NCI-H69 (cell line): Measurements from ENCODE around the gene ZBTB16.

Experiments used
- DNase-seq: peaks from one replicate; lab custom pipeline; 2025; lab: John Stamatoyannopoulos, UW

ZBTB16 gene

DNA sequence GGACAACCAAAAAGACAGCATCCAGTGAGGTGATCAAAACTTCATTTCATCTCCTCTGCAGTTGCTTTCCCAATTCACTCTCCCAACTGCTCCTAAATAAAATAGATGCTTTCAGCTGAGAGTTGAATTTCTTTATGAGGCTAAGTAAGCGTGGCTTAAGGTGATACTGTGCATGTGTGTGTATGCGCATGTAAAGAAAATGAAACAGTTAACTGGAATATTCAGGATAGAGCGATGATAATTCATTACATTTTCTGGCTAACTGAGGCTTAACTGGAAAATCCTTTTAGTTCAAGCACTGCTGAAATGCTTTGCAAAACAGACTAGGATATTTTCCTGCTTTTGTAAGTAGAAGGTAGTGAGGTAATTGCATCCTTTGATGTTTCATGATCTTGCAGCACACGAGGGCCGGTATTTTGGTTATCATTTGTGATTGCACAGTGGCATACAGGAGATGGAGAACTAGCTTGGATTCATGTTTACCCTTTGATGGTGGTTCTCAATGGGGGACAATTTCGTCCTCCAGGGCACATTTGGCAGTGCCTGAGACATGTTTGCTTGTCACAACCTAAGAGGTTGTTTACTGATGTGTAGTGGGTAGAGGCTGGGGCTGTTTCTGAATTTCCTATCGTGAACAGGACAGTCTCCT, 71.2 kb downstream of the ZBTB16 start:
- peak; percentile 55 for DNase-seq

DNA sequence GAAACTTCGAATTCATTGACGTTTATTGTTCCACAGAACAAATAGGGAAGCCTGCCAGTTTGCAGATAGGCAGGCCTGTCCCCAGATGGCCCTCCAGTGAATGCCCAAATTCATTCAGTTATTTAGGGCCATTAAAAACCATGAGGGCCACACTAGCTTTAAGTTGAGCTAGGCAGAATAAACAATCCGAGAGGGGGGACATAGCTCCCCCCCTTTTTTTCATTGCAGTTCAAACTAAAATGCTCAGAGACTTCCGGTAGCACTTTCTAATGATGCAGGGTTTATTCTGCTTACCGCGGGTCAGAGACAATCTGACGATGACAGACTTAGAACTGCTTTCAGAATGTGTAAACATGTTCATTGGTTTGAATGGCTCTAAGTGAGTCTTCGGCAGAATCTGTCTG, 72.0 kb downstream of the ZBTB16 start:
- peak; percentile 61 for DNase-seq

DNA sequence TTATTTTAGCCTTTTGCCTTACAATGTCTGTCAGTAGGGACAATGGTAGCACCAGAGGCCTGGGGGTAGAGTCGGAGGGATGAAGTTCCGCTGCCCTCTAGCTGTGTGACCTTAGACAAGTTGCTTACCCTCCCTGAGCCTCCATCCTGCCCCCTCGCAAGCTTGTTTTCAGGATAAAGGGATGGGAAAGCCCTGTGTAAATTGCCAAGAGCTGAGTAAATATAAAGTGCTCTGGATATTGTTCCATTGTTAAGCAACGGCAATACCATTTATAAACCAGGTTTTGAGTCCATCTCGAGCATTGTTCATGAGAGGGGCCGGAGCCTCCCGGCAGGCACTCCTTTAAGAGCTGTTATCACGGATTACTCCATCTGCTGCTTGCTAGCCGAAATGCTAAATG, 72.9 kb downstream of the ZBTB16 start:
- DNase-seq, result no peak

DNA sequence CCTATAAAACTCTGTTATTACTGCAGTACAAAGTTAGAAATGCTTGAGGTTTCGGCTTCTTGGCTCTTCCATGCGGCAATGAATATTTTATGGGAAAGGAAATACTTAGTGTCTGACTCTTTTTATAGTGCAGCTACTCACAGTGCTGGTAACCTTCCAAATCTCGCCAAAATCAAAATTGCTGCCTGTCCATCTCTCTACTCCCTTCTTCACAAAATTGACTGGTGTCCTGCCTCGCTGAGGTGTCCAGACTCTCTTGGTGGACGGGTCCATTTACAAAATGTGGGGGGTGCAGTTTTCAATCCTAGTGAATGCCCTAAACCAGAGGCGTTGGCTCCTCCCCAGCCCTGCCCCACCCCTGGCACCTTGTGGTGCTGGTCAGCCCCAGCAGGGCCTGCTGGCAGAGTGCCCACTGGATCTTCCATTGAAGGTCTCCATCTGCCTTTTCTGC, 73.5 kb downstream of the ZBTB16 start:
- DNase-seq, result no peak

DNA sequence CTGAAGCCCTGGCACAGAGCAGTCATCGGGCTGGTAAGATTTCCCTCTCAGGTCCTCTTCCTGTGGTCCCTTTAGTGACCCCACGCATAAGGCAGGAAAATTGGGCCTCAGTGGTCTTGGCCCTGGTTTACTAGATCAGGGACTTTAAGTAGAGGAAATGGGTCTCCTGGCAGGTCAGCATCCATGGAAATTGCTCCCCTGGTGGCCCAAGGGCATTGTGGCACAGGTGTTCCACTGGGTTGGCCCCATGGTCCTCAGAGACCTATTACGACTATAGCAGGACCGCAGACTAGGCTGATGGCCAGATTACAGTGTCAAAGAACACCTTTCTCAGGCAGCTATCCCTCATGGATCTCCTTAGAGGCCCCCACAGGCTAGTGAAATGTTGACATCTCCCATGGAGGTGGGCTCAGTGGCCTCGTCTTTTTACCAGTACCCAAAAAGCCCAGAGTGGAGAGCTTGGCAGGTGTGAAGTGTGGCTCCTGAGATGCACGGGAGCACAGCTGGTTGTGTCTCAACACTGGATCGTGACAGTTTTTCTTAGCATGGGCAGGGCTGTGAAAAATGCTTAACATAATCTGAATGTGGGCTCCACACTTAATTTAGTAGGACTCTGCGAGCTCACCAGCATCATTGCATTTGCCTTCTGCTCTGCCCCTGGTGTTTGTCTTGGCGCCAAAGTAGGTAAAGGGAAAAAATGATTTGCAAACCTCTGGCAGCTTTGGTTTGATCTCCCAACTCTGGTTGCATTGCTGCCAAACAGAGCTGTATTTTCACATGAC, 74.2 kb downstream of the ZBTB16 start:
- no peak for DNase-seq

DNA sequence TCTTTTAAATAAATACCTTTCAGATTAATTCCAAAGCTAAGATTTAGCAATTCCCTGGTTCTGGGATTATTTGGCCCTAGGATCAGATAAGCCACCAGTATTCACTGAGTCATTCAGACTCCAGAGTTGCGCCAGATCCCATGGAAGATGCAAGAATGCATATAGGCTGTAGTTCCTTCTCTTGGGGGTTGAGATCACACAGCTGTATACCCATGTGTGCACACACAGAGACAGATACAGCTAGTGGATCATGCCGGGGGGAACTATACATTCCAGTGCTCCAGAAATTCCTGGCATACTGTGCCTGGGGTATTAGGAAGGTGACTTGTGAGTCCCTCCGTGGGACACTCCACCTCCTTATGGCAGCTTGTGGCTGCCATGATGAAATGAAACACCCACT, 75.4 kb downstream of the ZBTB16 start:
- no peak for DNase-seq

DNA sequence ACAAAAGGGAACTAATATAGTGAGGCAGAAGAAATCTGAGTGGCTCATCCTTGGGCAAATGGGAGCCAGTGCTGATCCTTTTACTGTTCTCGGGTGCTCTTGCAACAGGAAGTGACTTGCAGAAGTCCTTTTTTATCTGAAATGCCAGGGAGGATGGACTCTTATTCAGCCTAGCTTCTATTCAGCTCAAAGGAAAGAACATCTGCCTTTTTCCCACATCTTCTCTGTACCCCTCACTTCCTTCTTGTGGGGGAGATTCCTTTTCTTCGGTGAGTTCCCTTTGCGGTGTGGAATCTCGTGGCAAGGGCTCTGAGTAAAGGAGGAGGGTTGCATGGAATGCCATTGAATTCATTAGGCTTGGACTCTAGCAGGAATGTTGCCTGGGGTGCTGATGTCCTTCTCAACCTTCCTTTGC, 76.2 kb downstream of the ZBTB16 start:
- DNase-seq, result no peak

DNA sequence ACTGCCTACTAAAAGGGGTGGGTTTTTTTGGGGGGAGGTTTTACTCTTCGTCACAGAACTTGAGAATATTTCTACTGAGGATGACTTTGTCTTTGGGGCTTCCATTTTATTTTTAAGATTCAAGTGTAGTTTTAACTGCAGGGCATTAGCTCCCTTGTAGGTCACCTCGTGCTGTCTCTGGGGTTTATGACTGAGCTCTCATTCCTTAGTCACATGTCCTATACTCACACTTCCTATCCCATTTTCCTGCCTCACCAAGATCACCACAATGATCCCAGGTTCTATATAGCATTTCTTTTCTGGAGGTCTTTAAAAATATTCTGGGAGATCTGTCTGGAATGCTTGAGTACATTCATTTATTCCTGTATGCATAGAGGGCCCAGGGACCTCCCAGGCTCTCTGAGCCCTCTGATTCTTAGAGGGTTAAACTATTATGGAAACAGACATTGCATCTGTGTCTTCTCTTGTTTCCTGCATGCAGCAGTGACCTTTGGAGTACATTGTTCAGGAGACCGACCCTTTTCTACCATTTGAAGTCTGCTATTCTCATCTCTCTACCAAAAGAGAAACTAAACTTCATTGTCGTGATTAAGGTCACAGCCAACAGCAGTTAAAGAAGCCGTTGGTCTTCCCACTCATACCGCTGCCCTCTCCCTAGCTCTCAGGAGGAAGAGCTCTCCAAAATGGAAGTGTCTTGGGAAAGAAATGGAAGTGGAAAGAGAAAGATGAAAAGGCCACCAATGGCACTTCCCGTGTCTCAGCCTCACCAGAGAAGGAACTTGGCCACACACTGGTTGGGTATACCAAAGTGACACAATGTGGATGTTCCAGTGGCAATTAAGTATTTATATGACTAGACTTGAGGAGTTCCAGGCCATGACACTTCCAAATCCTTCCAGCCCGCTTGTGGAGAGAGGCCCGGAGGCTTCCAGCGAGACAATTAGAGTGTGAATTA, 77.5 kb downstream of the ZBTB16 start:
- no peak for DNase-seq

DNA sequence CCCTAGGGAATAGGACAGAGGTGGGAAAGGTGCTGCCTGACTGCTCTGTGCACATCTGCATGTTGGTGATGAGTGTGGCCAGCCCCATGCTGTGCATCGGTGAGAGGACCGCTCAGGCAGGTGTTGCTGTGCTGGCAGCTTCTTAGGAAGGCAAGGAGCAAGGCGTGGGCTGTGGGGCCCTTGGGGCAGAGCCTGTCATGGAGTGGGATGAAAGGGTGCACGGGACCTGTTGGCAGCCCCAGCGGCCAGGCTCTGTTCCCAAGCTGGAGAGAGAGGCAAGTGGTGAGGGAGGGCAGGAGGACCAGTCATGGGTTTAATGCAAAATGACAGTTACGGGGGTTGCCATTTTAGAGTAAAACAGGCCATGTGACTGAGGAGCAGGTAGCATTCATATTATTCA, 78.3 kb downstream of the ZBTB16 start:
- no peak for DNase-seq

DNA sequence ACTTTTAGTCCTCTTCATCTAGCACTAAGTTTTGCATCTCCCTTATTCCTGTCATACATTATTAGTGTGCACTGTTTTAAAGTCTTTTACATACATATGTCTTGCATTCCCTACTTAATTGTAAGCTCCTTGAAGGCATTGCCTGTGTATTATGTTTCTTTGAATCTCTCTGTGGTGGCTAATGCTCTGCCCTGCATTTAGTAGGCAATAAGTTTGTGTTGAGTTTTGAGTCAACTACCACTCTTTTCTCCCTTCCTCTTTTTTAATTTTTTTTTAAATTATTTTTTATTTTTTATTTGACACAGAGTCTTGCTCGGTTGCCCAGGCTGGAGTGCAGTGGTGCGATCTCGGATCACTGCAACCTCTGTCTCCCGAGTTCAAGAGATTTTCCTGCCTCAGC, 78.9 kb downstream of the ZBTB16 start:
- DNase-seq, result no peak

DNA sequence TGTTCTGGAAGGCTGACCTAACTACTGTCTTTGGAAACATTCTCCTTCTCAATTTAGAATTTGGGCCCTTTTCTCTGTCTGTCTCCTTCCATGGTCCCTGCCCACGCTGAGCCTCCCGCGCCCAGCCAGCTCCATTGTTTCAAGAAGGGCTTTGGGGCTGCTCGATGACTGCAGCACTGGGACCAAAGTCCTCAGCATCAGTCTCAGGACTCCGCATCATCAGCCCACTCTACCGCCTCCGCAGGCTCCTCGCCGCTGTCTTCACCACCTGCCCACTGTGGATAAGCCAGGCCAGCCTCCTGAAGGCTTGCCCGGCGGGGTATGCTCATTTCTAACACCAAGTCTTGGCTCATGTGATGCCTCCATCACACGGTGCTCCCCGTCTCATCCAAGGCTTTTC, 81.3 kb downstream of the ZBTB16 start:
- DNase-seq, result no peak

DNA sequence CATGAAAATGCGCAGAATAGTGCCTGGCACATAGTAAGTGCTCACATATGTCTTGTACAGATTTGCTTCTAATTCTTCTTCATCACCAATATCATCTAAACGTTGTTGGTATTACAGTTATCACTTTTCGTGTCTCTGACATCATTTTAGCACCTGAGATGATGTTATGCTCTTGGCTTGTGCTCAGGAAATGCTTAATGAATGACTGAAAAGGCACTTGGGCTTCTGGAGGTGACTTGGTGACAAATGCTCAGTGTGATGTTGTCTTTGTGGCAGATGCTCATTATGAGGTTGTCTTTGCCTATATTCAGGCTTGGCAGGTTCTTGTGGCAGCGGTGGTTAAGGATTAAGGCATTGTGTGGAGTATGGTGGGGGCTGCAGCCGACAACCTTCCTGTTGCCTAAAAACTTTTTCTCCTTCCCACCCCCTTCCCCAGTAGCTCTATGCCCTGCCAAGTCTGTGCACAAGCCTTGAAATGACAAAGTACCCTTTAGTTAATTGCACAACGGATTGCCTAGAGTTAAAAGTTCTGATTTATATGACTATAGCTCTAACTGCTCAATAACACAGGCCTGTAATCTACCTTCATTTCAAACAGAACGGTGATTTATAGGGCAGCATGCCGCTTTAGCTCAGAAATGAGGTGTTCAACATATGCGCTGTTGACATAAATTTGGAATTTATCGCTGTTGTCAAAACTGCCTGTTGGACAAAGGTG, 82.5 kb downstream of the ZBTB16 start:
- peak; percentile 74 for DNase-seq

DNA sequence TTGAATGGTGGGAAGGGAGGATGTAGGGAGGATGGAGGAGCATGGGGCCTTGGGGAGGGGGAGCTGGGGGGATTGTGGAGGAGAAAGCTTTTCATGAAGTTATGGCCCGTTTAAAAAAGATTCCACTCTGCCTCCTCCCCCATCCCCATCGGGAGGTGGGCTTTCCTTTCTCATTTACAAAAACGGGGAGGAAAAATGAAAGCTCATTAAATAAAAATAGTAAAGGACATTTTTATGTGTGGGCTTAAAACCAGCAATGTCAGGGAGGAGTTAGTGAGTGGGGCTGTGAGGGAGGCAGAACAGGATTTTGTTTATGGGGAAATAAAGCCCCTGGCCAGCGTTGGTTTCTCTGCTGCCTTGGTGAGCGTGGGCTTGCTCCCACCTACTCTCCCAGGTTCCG, 83.2 kb downstream of the ZBTB16 start:
- no peak for DNase-seq

DNA sequence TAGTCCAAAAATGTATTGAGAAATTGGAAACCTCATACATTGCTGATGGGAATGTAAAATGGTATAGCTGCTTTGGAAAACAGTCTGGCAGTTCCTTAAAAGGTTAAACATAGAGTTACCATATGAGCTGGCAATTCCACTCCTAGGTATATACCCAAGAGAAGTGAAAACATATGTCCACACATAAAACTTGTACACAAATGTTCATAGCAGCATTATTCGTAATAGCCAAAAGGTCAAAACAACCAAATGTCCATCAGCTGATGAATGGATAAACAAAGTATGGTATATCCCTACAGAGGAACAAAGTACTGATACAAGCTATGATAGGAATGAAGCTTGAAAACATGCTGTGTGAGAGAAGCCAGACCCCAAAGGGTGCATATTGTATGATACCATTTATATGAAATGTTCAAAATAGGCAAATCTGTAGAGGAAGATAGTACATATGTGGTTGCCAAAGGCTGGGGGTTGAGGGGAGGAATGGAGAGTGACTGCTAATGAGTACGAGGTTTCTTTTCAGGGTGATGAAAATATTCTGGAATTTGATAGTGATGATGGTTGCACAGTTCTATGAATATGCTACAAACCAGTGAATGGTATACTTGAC, 85.8 kb downstream of the ZBTB16 start:
- no peak for DNase-seq

DNA sequence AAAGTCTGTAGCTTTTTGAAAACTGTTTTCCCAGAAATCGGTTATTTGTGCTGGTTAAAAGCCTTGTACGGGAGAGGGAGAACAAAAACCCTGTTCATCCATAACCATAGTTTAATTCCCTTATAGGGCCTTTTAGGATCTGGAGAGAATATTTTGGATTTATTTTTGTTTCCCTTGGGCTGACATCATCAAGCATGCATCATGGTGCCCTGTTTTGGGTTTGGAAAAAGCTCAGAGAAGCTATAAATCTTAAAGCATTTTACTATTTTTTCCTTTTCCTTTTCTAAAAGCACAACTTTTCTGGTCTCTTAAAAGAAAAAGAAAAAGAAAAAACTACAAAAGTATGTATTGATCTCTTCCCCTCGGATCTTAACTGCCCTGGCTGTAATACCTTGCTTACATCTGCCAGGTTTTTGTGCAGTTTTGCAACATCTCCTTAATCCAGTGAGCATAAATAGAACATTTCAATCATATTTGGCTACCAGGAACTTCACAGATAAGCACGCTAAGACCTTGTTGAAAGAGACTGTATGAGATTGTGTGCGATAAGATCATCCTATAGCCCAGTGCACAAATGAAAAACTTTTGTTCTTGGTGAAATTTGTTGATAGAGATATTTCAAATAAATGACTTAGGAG, 88.0 kb downstream of the ZBTB16 start:
- DNase-seq, result no peak

DNA sequence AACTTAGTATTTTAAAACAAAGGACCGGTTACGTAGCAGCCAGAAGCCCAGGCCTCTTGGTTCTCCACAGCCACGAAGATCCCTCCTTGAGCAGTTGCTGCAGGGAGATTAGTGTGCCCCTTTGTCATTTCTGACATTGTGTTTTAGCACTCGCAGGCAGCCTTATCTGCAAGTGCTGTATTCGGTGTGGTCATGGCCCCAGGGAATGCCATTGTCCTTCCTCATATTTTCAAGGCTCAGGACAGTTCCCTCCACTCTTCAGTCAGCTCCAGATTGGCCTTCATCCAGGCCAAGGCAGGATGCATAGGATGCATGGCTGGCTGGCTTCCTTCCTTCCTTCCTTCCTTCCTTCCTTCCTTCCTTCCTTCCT, 88.5 kb downstream of the ZBTB16 start:
- peak; percentile 28 for DNase-seq

DNA sequence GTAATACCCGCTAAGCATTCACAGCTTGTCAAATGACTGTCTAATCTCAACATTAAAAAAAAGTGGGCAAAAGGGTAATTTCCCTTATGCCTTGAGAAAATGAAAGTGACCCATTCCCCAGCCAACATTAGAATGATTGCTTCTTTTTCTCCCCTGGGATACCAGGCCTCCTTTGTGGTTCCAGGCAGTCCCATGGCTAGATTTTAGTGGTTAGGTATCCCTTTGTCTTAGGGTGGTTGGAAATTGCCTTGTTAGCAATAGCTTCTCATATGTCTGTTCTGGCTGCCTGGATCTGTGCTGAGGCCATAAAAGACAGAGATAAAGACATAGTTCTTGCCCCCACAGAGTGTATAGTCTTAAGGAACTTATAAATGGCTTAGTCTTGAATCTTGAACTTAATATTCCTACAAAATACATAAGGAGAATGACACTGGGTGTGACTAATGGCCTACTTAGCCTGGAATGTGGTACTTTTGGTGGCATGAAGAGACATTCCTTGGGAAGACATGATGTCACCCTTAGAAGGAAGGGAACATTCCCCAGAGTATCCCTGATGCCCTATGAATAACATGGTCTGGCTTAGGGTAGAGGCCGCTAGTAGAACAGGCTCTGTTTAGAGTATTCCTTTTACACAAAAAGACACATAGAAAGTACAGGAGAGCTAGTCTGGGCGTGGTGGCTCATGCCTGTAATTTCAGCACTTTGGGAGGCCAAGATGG, 90.3 kb downstream of the ZBTB16 start:
- peak; percentile 25 for DNase-seq

DNA sequence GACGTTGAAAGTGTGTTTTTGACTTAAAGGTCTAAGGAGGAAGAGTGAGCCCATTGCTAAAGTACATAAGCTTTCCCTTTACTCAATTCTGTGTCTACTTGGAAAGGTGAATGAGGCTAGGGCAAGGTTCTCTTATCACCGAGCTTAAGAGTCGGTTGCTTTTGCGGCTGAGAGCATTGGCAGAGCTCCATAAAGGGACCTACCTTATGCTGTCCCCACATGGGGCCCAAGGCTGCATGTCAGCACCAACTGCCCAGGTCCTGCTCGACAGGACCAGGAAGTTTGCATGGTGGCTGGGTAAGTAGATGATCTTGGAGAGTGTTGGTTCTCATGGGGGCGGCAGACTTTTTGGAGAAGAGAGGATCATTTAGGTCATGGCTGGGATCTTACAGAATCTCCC, 91.2 kb downstream of the ZBTB16 start:
- no peak for DNase-seq

DNA sequence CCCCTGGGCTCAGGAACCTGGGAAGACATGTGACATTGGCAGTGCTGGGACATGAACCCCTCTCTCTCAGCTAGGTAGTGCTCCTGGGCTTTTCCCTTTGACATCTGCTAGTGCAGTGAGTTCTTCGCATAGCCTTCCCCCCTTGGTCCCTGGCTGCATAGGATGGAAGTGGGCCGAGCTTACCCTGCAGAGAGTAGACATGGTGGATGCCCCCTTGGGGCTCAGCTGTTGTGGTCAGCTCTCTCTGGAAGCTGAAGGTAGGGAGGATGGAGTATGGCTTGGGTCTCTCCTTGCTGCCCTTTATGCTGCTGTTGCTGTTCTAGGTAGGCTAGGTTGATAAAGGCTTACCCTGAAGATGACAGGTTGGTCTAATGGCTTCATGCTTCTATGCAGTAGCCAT, 92.1 kb downstream of the ZBTB16 start:
- DNase-seq, result no peak

DNA sequence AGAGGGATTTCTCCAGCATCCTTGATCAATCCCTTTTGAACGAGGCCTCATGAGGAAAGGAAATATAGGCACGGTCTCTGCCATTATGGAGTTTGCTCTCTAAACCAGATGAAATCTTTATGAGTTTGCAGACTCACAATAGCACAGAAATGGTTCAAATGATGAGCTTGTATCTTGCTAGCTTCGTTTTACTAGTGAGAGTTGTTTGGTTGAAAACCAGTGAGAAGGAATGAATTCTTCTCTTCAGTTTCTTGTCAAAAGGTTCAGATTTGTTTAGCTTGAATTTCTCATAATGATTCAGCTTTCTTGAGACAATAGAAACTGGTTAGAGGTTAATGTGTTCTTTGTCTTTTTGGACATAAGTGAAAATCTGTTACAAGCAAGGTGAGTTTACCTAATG, 92.7 kb downstream of the ZBTB16 start:
- no peak for DNase-seq
